Activated CD8-positive, alpha-beta memory T cell treated with anti-CD3 and anti-CD28 coated beads for 4 hours (primary cell): ENCODE measurements around the gene OR6S1.
"Not testable (repeated sequence)": the region's sequence is repeated elsewhere in the genome, so short reads cannot be mapped to it uniquely, and the experiment has no call there.

Experiments used
- DNase-seq, 2 donors: peaks; one replicate each; pipeline ENCODE4 v3.0.0-alpha.2; 2020; ENCODE audit warnings: low read depth in 2 of 2

OR6S1 gene

GRCh38 chr14:20610002-20610765 lies 31.3 kb downstream of the OR6S1 start:
- peak in 1 of 2 donors; percentile 55 for DNase-seq

- DNase-seq = no peak
Measured at GRCh38 chr14:20609215-20610001, 32.1 kb downstream of the OR6S1 start.

- DNase-seq = no peak
Measured at GRCh38 chr14:20608383-20609110, 32.9 kb downstream of the OR6S1 start.

DNA sequence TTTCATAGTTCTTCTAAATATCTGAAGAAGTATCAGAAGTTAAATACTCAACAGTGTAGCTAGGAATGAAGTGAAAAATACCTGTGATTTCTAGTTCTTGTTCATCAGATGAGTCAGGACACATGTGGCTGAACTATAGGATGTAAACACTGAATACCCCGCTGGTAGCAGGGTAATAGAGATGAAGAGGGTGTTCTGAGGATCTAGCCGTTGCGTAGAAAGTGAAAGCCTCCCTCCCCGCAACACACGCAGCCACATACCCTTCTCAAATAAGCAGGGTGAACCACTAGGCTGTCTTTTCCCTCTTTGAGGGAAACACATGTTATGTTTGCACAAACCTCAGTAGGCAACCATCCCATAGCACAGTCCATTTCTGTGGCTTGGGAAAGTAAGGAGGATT lies 33.9 kb downstream of the OR6S1 start:
- DNase-seq = no peak

GRCh38 chr14:20606902-20607242 lies 34.6 kb downstream of the OR6S1 start:
- no peak for DNase-seq

GRCh38 chr14:20606190-20606901 lies 35.1 kb downstream of the OR6S1 start:
- no peak for DNase-seq

DNA sequence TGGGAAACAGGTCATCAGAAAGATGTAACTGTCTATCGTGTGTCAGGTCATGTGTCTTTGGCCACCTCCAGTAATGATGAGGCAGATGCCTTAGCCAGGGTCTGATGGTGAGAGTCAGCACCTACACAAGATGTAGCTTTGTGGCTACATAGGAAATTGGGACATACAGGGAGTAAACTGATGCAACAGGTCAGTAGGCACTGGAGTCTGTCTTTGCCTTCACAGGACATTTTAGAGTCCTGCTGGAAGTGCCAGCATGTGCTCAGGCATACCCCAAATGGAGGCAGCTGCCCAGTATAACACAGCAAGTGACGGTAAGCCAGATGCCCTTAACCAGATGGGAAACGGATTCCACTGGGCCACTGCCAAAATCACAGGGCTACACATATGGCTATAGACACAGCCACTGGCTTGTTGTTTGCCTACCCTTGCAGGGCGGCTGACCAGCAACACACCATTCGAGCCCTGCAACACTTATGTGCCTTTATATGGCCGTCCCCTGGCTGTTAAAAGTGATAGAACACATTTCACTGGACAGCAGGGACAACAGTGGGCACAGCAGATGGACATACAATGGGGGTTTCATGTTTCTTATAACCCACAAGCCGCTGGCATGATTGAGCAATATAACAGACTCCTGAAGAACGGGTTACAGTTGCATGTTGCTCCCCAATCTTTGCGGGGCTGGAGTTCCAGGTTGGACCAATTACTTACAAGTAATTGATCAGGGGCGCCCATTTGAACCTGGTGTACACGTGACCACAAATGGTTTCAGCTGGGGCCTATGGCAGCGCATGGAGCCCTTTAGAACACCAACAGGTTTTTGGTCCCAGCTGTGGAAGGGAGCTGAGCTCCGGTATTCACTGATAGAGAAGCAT lies 37.4 kb downstream of the OR6S1 start:
- no peak for DNase-seq

GRCh38 chr14:20602583-20602982 lies 38.9 kb downstream of the OR6S1 start:
- DNase-seq = no peak

GRCh38 chr14:20601522-20601921 lies 40.0 kb downstream of the OR6S1 start:
- no peak for DNase-seq

- DNase-seq = no peak
Measured at GRCh38 chr14:20597108-20597507, 44.4 kb downstream of the OR6S1 start.

- not testable (repeated sequence) for DNase-seq
Measured at GRCh38 chr14:20595726-20596125, 45.8 kb downstream of the OR6S1 start.

DNA sequence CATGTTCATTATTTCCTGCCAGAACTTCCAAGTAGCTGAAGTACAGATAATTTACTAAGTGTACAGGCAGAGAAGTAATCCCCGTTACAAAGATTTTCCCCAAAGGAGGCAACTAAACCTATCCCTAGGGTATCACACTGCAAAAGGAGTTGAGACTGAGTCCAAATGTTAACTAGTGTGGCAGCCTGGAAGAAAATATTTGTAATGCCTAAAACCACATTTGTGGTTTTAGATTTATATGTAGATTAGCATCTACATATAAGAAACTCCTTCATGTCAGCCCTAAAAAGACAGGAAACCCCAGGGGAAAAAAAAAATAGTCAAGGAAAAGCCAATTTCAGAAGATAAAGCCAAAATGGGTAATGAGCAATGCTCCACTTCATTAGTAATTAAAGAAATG lies 48.9 kb downstream of the OR6S1 start:
- DNase-seq = no peak

DNA sequence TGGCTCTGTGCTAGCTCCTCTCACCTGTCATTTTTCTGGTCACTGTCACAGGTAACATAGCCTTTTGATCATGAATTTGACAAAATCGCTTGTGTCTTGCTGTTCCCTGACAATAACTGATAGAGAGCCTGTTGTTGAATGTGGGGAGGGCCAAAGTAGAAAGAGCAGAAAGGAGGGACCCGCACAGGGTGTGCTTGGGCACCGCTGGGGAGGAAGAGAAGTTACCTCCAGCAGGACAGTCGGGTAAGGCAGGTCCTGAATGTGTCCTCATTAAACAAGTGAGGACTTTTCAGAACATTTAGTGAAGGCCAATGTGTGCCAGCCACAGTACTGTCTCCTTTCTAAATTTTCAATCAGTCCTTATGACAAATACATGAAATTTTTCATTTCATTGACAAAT lies 50.3 kb downstream of the OR6S1 start, which contains the start of gene RNASE12:
Gene RNASE12 (minus strand): TSS at position 142 of the 400 bp plus-strand sequence. CDS start 653 bp downstream, outside the sequence.
- DNase-seq = no peak
